ENCODE results near the gene ADRM1. TPM values are rescaled to one million over a fixed set of nuclear protein-coding genes. Genes with fewer than 3 reads are reported as not detected.

Gene ADRM1
- total RNA-seq, 2 experiments from 2014 or later: 110 to 115 TPM

- POLR2A ChIA-PET: no interaction called here
- TF ChIP-seq CTCF (IDR thresholded peaks at IDR 0.05): no peak
- peaks cover 10% of the 10 kb centered on the region for H3K36me3 Mint-ChIP-seq (ENCODE audit: low read depth)
- CTCF ChIA-PET: no interaction called here
- no peaks in the 10 kb centered on the region for H3K27me3 Mint-ChIP-seq
- intact Hi-C loops (cut with micrococcal nuclease): no loop called here
- no peaks in the 10 kb centered on the region for H3K4me1 Mint-ChIP-seq (ENCODE audit: low read depth)
- H3K27ac Mint-ChIP-seq: no peak overlapping the region
- ATAC-seq: no peak
- H3K9me3 Mint-ChIP-seq: no peaks in the 10 kb centered on the region
- no peak for DNase-seq
- H3K4me3 Mint-ChIP-seq: no peak overlapping the region
Measured at GRCh38 chr20:62276439-62276838, 26.4 kb upstream of the ADRM1 start.

DNA sequence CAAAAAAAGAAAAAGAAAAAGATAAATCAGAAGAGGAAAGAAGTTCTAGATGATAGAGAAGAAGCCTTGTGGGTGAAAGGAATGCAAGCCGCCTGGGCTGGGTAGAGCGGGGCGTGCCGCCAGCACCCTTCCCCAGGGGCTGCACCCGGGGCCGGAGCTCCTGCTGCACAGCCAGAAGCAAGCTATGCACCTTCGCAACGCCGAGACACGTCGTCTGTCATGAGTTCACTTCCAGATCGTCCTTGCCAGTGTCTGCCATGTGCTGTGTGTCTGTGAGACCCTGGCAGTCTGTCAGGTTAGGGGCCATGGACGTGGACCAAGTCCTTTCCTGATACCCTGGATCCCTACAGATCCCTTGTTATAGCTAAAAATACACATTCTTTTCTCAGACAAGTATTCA is 25.5 kb upstream of the ADRM1 start:
- intact Hi-C loops (cut with micrococcal nuclease): no loop called here
- no peaks in the 10 kb centered on the region for H3K27me3 Mint-ChIP-seq
- no peak for ATAC-seq
- H3K4me3 Mint-ChIP-seq: no peak overlapping the region
- DNase-seq: no peak
- no peaks in the 10 kb centered on the region for H3K9me3 Mint-ChIP-seq
- no peak for TF ChIP-seq CTCF (IDR thresholded peaks at IDR 0.05)
- POLR2A ChIA-PET: no interaction called here
- H3K27ac Mint-ChIP-seq: no peak overlapping the region
- peaks cover 9% of the 10 kb centered on the region for H3K36me3 Mint-ChIP-seq (ENCODE audit: low read depth)
- CTCF ChIA-PET: no interaction called here
- H3K4me1 Mint-ChIP-seq (ENCODE audit: low read depth): no peaks in the 10 kb centered on the region

GRCh38 chr20:62280303-62280702 is 22.5 kb upstream of the ADRM1 start:
- ATAC-seq (no peak), DNase-seq (no peak)
- H3K27me3 Mint-ChIP-seq: no peaks in the 10 kb centered on the region
- POLR2A ChIA-PET: no interaction called here
- no peaks in the 10 kb centered on the region for H3K9me3 Mint-ChIP-seq
- H3K4me3 Mint-ChIP-seq: no peak overlapping the region
- intact Hi-C loops (cut with micrococcal nuclease): no loop called here
- no peak overlapping the region for H3K27ac Mint-ChIP-seq
- TF ChIP-seq CTCF (IDR thresholded peaks at IDR 0.05): no peak
- CTCF ChIA-PET: no interaction called here
- peaks cover 9% of the 10 kb centered on the region for H3K36me3 Mint-ChIP-seq (ENCODE audit: low read depth)
- no peaks in the 10 kb centered on the region for H3K4me1 Mint-ChIP-seq (ENCODE audit: low read depth)

GRCh38 chr20:62281161-62281933 is 21.4 kb upstream of the ADRM1 start:
- no peaks in the 10 kb centered on the region for H3K9me3 Mint-ChIP-seq
- no peaks in the 10 kb centered on the region for H3K27me3 Mint-ChIP-seq
- H3K27ac Mint-ChIP-seq: no peak overlapping the region
- DNase-seq: no peak
- intact Hi-C loops (cut with micrococcal nuclease): no loop called here
- no peak for ATAC-seq
- peaks cover 8% of the 10 kb centered on the region for H3K36me3 Mint-ChIP-seq (ENCODE audit: low read depth)
- CTCF ChIA-PET: no interaction called here
- POLR2A ChIA-PET: interaction anchor here (0.9 kb wide), 1 partner anchor 323 kb away, joined by 3 read pairs; no protein-coding TSS in a partner anchor
- H3K4me1 Mint-ChIP-seq (ENCODE audit: low read depth): no peaks in the 10 kb centered on the region
- TF ChIP-seq CTCF (IDR thresholded peaks at IDR 0.05): no peak
- H3K4me3 Mint-ChIP-seq: no peak overlapping the region

- Mint-ChIP-seq H3K27me3 (no peaks in the 10 kb centered on the region), H3K4me1 (ENCODE audit: low read depth) (no peaks in the 10 kb centered on the region), H3K36me3 (ENCODE audit: low read depth) (peaks cover 8% of the 10 kb centered on the region), H3K9me3 (no peaks in the 10 kb centered on the region), H3K27ac (no peak overlapping the region), H3K4me3 (no peak overlapping the region)
- ATAC-seq: no peak
- intact Hi-C loops (cut with micrococcal nuclease): no loop called here
- DNase-seq: no peak
- ChIA-PET CTCF (no interaction called here), POLR2A (no interaction called here)
- no peak for TF ChIP-seq CTCF (IDR thresholded peaks at IDR 0.05)
Measured at GRCh38 chr20:62282103-62282502, 20.7 kb upstream of the ADRM1 start.
